ENCODE measurements around the gene STYXL1.
A peak's percentile ranks its signal among the peaks of the same experiment; 100 is the strongest.
"Not testable (repeated sequence)": the region's sequence is repeated elsewhere in the genome, so short reads cannot be mapped to it uniquely, and the experiment has no call there.

Gene STYXL1

GRCh38 chr7:76023002-76023401, 24.8 kb downstream of the STYXL1 start:
- no peak for DNase-seq

- no peak for DNase-seq
Measured at GRCh38 chr7:76022026-76022780, 25.6 kb downstream of the STYXL1 start.

GRCh38 chr7:76020031-76020714, 27.6 kb downstream of the STYXL1 start:
- DNase-seq = peak; percentile 63

GRCh38 chr7:76018520-76018919, 29.3 kb downstream of the STYXL1 start:
- not testable (repeated sequence) for DNase-seq

GRCh38 chr7:76016191-76016947, 31.4 kb downstream of the STYXL1 start:
- DNase-seq = no peak

GRCh38 chr7:76011442-76011861, 36.3 kb downstream of the STYXL1 start:
- no peak for DNase-seq

- DNase-seq = no peak
Measured at GRCh38 chr7:76009672-76010600, 37.9 kb downstream of the STYXL1 start.

- no peak for DNase-seq
Measured at GRCh38 chr7:76008156-76008687, 39.6 kb downstream of the STYXL1 start.

GRCh38 chr7:76005004-76005403, 42.8 kb downstream of the STYXL1 start:
- DNase-seq = not testable (repeated sequence)

- DNase-seq = no peak
Measured at GRCh38 chr7:76003351-76003750, 44.4 kb downstream of the STYXL1 start.

GRCh38 chr7:76002822-76003221, 45.0 kb downstream of the STYXL1 start:
- no peak for DNase-seq

- no peak for DNase-seq
Measured at GRCh38 chr7:76002139-76002538, 45.7 kb downstream of the STYXL1 start.

- no peak for DNase-seq
Measured at GRCh38 chr7:76000566-76000965, 47.2 kb downstream of the STYXL1 start.

GRCh38 chr7:75998038-75998437, 49.8 kb downstream of the STYXL1 start:
- DNase-seq = no peak

GRCh38 chr7:75996476-75996875, 51.3 kb downstream of the STYXL1 start:
- no peak for DNase-seq

- no peak for DNase-seq
Measured at GRCh38 chr7:75995996-75996395, 51.8 kb downstream of the STYXL1 start.

- DNase-seq = no peak
Measured at GRCh38 chr7:75995052-75995471, 52.7 kb downstream of the STYXL1 start.

- DNase-seq = peak; percentile 92
Measured at GRCh38 chr7:75994388-75995051, 53.3 kb downstream of the STYXL1 start, which contains the start of gene TMEM120A. TSS of gene TMEM120A (minus strand) at chr7:75994595. CDS start at chr7:75994570, 25 bp downstream.

GRCh38 chr7:75993689-75994387, 54.0 kb downstream of the STYXL1 start:
- no peak for DNase-seq

- DNase-seq = no peak
Measured at GRCh38 chr7:75992083-75992755, 55.6 kb downstream of the STYXL1 start.
